Mesangial cell (primary cell): ENCODE results near the gene SYP. TPM values are rescaled to one million over a fixed set of nuclear protein-coding genes. Genes with fewer than 3 reads are reported as not detected.

Source experiments
- total RNA-seq: library from RNA; depleted of rRNA; stranded (reverse); fragments of >200 nt; gene quantifications from 2 replicates; pipeline ENCODE4 v1.2.3, GENCODE V29; 2015

The SYP gene
- total RNA-seq = 1.5 TPM in 1 of 2 replicates, not detected in the other

DNA sequence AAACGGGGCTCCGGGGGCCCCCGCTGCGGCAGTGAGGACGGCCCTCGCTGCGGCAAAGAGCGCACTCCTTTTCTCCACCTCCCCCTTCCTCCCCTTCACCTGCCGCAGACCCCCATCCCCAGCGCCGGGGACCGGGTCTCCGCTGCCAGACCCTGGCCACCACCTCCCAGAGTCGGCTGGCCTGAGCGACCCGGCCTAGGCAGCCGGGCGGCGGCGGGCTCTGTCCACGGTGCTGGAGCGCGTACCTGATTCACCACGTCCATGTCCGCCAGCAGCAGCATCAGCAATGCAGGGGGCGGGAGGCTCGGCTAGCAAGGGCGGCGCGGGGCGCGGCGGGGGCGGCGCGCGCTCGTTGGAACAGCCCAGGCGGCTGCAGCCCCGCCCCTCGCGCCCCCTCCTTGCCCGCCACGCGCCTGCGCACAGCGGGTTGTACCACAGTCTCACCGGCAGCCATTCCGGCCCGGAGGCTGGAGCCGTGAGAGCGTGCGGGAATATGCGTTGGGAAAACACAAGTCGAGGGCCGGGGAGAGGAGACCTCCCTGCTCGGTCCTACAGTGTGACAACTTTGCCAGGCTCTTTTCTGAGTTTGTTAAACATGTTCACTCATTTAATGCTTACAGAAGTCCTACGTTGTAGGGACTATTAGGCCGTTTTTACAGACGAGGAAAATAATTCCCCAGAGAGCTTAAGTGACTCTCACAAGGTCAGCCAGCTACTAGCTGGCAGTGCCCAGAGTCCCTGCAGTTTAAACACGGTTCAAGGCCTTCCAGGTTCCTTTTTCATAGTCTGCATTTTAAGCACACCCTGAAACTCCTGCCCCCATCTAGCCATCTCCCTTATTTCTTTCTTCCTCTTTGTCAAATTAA lies at the start of gene SYP:
Gene SYP, minus strand, starts transcription at position 288 of the 866 bp plus-strand sequence. Its CDS starts 7 bp downstream, at position 281.

DNA sequence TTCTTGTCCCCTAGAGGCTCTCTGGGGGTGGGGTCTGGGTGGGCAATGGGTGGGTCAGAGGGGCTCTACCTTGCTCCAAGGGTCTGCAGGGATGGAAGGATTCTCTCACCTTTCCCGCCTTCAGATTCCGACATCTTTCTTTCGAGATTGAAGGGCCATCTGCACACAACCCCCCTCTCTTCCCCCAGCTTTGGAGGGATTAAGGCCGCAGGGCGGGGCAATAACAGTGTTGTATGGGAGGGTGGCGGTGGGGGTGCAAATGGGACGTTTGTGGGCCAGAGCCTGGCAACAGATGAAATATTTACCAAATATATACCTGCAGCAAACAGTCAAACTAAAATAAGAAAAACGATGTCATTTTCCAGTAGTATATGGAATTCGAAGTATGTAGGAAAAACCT lies 33.2 kb upstream of the SYP start, which contains the start of gene CACNA1F:
Gene CACNA1F, minus strand, starts transcription at position 165 of the 400 bp plus-strand sequence. Its CDS starts 31 bp downstream, at position 134.

DNA sequence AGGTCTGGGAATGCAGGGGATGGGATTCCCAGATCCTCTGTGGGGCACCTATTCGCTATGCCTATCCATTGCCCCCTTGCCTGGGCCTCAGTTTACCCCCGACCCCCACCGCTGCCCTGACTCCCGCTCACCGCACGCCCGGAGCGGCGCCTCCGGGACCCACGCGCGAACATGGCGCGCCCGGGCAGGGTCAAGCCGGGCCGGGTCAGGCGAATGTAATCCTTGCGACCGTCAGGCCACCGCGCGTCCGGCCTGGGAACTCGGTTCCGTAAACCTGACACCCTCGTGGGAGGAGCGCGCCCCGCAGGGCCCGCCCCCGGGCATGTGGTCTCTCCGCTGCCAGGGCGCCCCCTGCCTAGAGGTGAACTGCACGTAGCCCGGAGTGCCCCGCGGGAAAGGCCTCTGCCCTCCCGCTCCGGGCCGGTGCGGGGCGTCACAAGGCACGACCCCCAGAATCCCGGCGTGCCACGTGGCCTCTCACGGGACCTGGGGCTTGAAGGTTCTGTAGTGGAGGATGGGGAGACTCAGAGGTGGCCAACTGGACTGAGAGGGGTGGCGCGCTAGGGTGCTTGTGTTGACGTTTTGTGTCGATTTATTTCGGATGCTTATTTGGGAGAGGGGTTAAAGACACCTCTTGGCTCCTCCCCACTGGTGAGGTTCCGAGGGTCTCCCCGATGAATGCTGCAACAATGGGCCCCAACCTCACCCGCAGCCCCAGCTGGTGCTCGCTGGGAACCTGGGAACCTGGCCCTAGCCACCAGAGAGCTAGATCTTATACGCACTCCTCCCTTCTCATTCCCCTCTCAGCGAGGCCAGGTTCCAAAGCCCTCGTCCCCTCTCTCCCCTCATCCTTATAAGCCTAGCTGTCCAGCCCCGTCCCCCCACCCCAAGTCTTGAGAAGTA lies 13.6 kb downstream of the SYP start, which contains the start of gene PRICKLE3:
Gene PRICKLE3, minus strand, starts transcription at position 249 of the 903 bp plus-strand sequence. Its CDS starts 76 bp downstream, at position 173.

DNA sequence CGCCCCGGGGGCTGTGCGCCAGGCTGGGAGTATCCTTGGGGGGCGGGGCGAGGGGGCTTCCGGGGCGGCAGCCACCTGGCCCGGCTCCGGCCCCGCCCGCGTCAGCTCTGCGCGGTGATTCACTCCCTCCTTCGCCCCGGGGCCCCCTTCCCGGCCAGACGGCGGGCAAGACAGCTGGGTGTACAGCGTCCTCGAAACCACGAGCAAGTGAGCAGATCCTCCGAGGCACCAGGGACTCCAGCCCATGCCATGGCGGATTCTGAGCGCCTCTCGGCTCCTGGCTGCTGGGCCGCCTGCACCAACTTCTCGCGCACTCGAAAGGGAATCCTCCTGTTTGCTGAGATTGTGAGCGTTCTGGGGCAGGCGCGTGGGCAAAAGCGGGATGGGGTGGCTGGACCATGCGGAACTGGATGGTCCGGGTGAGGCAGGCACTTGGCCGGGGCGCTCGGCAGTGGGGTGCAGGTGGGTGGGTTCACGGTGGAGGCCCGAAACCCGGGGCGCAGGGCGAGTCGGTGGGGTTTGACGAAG lies 28.2 kb downstream of the SYP start, which contains the start of gene PLP2:
Gene PLP2, plus strand, starts transcription at position 147 of the 528 bp plus-strand sequence. Its CDS starts 103 bp downstream, at position 250.

DNA sequence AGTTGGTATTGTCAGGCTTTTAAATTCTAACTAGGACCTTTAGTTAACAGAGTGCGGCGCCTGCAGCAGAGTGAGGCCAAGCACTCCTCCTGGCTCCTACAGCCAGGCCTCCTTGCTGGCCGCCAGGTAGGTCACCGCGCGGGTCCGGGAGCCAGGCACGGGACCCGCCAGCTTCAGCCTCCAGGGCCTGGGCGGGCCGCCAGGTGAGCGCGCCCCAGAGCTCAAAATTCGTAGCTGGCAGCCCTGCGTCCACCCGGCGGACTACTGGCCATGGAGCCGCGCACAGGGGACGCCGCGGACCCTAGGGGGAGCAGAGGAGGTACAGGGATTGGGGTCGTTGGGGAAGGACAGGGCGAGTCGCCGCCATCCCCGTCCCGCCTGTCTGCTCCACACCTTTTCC lies 37.4 kb downstream of the SYP start, which contains the start of gene MAGIX:
Gene MAGIX, plus strand, starts transcription at position 139 of the 400 bp plus-strand sequence. Its CDS starts 132 bp downstream, at position 271.

Other genes starting within 250 kb of the SYP start
- 34.7 and 47.8 TPM in 2 replicates for gene OTUD5, start 242.6 kb downstream of the SYP start, total RNA-seq
- gene KCND1, start 228.3 kb downstream of the SYP start, total RNA-seq = 0.98 and 3.4 TPM in 2 replicates
- 9.3 and 17.5 TPM in 2 replicates for gene GRIPAP1, start 197.9 kb downstream of the SYP start, total RNA-seq
- gene TFE3, start 156.8 kb downstream of the SYP start, total RNA-seq = 67.7 and 71.9 TPM in 2 replicates
- gene CCDC120, start 141.2 kb downstream of the SYP start, total RNA-seq = 3.1 and 10.0 TPM in 2 replicates
- gene PRAF2, start 126.2 kb downstream of the SYP start, total RNA-seq = 27.7 and 35.4 TPM in 2 replicates
- gene WDR45, start 120.3 kb downstream of the SYP start, total RNA-seq = 30.3 and 77.5 TPM in 2 replicates
- 19.9 and 21.2 TPM in 2 replicates for gene GPKOW, start 76.5 kb downstream of the SYP start, total RNA-seq
- 1.8 and 4.6 TPM in 2 replicates for gene MAGIX, start 37.4 kb downstream of the SYP start, total RNA-seq
- gene PLP2, start 28.3 kb downstream of the SYP start, total RNA-seq = 109 and 200 TPM in 2 replicates
- gene PRICKLE3, start 13.8 kb downstream of the SYP start, total RNA-seq = 9.8 and 10.8 TPM in 2 replicates
- gene CACNA1F, start 33.1 kb upstream of the SYP start, total RNA-seq = under 0.01 TPM in 1 of 2 replicates, not detected in the other
- gene CCDC22, start 35.3 kb upstream of the SYP start, total RNA-seq = 22.0 and 23.7 TPM in 2 replicates
- gene FOXP3, start 64.5 kb upstream of the SYP start, total RNA-seq = not detected in 2 replicates
- gene PPP1R3F, start 69.6 kb upstream of the SYP start, total RNA-seq = 1.5 and 9.5 TPM in 2 replicates
- gene GAGE10, start 103.5 kb upstream of the SYP start, total RNA-seq = not detected in 2 replicates
- not detected in 2 replicates for gene GAGE12J, start 121.8 kb upstream of the SYP start, total RNA-seq
- not detected in 2 replicates for gene GAGE13, start 131.4 kb upstream of the SYP start, total RNA-seq